ENCODE measurements around the gene TAB3.

- TF ChIP-seq CTCF (IDR thresholded peaks at IDR 0.05) (no peak), POLR2A (IDR thresholded peaks at IDR 0.05; ENCODE audit: low read depth) (no peak)
Measured at GRCh38 chrX:30779453-30780030, 109.5 kb downstream of the TAB3 start.
